IMR-90 (cell line): ENCODE data around the gene ALG11. TPM values are rescaled to one million over a fixed set of nuclear protein-coding genes. Genes with fewer than 3 reads are reported as not detected.

Experiments used
- ATAC-seq: fragments of 200-7000 bp; cut with Tn5 transposase; 2 replicates; pipeline ENCODE4 v1.9.1; 2020; ENCODE audit warnings: low read depth, mild to moderate bottlenecking, moderate library complexity
- Bru-seq: library from RNA; stranded (reverse); fragments of 400-500 nt; gene quantifications from one replicate; lab custom pipeline; 2021; lab: Mats Ljungman, UMichigan
- BruChase-seq, 2 experiments: library from RNA; stranded (reverse); fragments of 400-500 nt; gene quantifications; one replicate each; lab custom pipeline; 2021; lab: Mats Ljungman, UMichigan
- BruUV-seq: library from RNA; stranded (reverse); fragments of 400-500 nt; replicated peaks from 2 replicates; lab custom pipeline; 2021; lab: Mats Ljungman, UMichigan
- CTCF ChIA-PET: fragments of 300-600 bp; formaldehyde crosslinking; extraction: SDS; loops from one replicate; lab custom pipeline; 2021; ENCODE audit warnings: antibody characterized with exemption; lab: Yijun Ruan, JAX
- POLR2A ChIA-PET: fragments of 300-600 bp; sonication (Branson Sonifier 250); formaldehyde crosslinking; loops from one replicate; lab custom pipeline; 2022; ENCODE audit warnings: antibody characterized with exemption; ENCODE audit not compliant: unreplicated experiment; lab: Charles Lee
- DNase-seq: peaks from one replicate; pipeline ENCODE4 v3.0.0; 2013
- H2AFZ ChIP-seq: replicated peaks from 2 replicates; pipeline ENCODE3; 2013; ENCODE audit warnings: low read length, mild to moderate bottlenecking; ENCODE audit not compliant: poor library complexity
- H2AK5ac ChIP-seq: 2 replicates; pipeline ENCODE4 v1.6.1; 2013; ENCODE audit warnings: low read depth, low read length, inconsistent platforms
- H2AK9ac ChIP-seq: replicated peaks from 2 replicates; pipeline ENCODE3; 2013; ENCODE audit warnings: mild to moderate bottlenecking, low read depth, low read length, moderate library complexity; ENCODE audit not compliant: poor library complexity
- H2BK120ac ChIP-seq: 2 replicates; pipeline ENCODE4 v1.6.1; 2013; ENCODE audit warnings: low read depth, low read length, inconsistent platforms
- H2BK15ac ChIP-seq: 3 replicates; pipeline ENCODE4 v1.6.1; 2013; ENCODE audit warnings: low read depth, low read length, inconsistent platforms
- H2BK20ac ChIP-seq: 2 replicates; pipeline ENCODE4 v1.6.1; 2013; ENCODE audit warnings: low read depth, mild to moderate bottlenecking, inconsistent platforms, low read length, moderate library complexity
- H2BK5ac ChIP-seq: 2 replicates; pipeline ENCODE4 v1.6.1; 2013; ENCODE audit warnings: mild to moderate bottlenecking, low read depth, low read length, inconsistent platforms; ENCODE audit not compliant: poor library complexity, severe bottlenecking
- H3K14ac ChIP-seq: replicated peaks from 2 replicates; pipeline ENCODE4 v1.6.1; 2013; ENCODE audit warnings: low read depth, low read length, inconsistent platforms
- H3K18ac ChIP-seq: 2 replicates; pipeline ENCODE4 v1.6.1; 2013; ENCODE audit warnings: low read depth, low read length, control low read depth
- H3K23ac ChIP-seq: 2 replicates; pipeline ENCODE4 v1.6.1; 2013; ENCODE audit warnings: low read depth, low read length, inconsistent platforms
- H3K27ac ChIP-seq: 2 replicates; pipeline ENCODE4 v1.5.1; 2013; ENCODE audit warnings: mild to moderate bottlenecking, control low read depth, low read length; ENCODE audit not compliant: insufficient read depth
- H3K27me3 ChIP-seq: 2 replicates; pipeline ENCODE4 v1.6.1; 2013; ENCODE audit warnings: low read length; ENCODE audit not compliant: control insufficient read depth, insufficient read depth
- H3K36me3 ChIP-seq: 2 replicates; pipeline ENCODE4 v1.6.1; 2013; ENCODE audit warnings: low read length, mixed read lengths; ENCODE audit not compliant: control insufficient read depth, insufficient read depth
- H3K4ac ChIP-seq: 2 replicates; pipeline ENCODE4 v1.6.1; 2013; ENCODE audit warnings: low read depth, low read length, inconsistent platforms
- H3K4me1 ChIP-seq: 2 replicates; pipeline ENCODE4 v1.6.1; 2013; ENCODE audit warnings: low read length, mixed read lengths; ENCODE audit not compliant: control insufficient read depth, insufficient read depth
- H3K4me2 ChIP-seq: 2 replicates; pipeline ENCODE4 v1.6.1; 2013; ENCODE audit warnings: low read depth, mild to moderate bottlenecking, control low read depth, low read length, moderate library complexity
- H3K4me3 ChIP-seq: 2 replicates; pipeline ENCODE4 v1.5.1; 2013; ENCODE audit warnings: low read depth, mild to moderate bottlenecking, control low read depth, low read length, moderate library complexity; ENCODE audit not compliant: insufficient read depth
- H3K56ac ChIP-seq: 2 replicates; pipeline ENCODE4 v1.6.1; 2013; ENCODE audit warnings: low read length, inconsistent platforms; ENCODE audit not compliant: insufficient read depth; ENCODE audit errors: extremely low read depth
- H3K79me1 ChIP-seq, 2 experiments: 2 replicates each; pipeline ENCODE4 v1.6.1; 2013; ENCODE audit warnings: low read length in 2 of 2, inconsistent platforms in 1 of 2, low read depth in 1 of 2
- H3K9ac ChIP-seq: 2 replicates; pipeline ENCODE4 v1.6.1; 2013; ENCODE audit warnings: low read depth, low read length, control low read depth
- H3K9me1 ChIP-seq: 2 replicates; pipeline ENCODE4 v1.6.1; 2013; ENCODE audit warnings: low read length, inconsistent platforms; ENCODE audit not compliant: insufficient read depth
- H3K9me3 ChIP-seq: 2 replicates; pipeline ENCODE4 v1.6.1; 2013; ENCODE audit warnings: low read length; ENCODE audit not compliant: control insufficient read depth, insufficient read depth
- H4K20me1 ChIP-seq: 2 replicates; pipeline ENCODE4 v1.6.1; 2013; ENCODE audit warnings: low read length, inconsistent platforms; ENCODE audit not compliant: insufficient read depth
- H4K5ac ChIP-seq: 2 replicates; pipeline ENCODE4 v1.6.1; 2013; ENCODE audit warnings: mild to moderate bottlenecking, low read depth, low read length, control low read depth
- H4K8ac ChIP-seq, 2 experiments: 2 replicates each; pipeline ENCODE4 v1.6.1; 2013; ENCODE audit warnings: low read depth in 2 of 2, low read length in 2 of 2, control low read depth in 1 of 2, inconsistent platforms in 1 of 2
- H4K91ac ChIP-seq: 2 replicates; pipeline ENCODE4 v1.6.1; 2013; ENCODE audit warnings: low read depth, low read length, inconsistent platforms; ENCODE audit not compliant: insufficient read depth
- BHLHE40 ChIP-seq: fragments of 150-350 bp; IDR thresholded peaks from 2 replicates; pipeline ENCODE4 v1.6.1; 2016; ENCODE audit warnings: mild to moderate bottlenecking, low read depth, low read length
- CTCF ChIP-seq: conservative IDR thresholded peaks from 2 replicates; pipeline ENCODE4 v1.5.1; 2012; ENCODE audit warnings: mild to moderate bottlenecking, low read depth, low read length, improper control_type of control experiment
- FOS ChIP-seq: fragments of 150-350 bp; IDR thresholded peaks from 2 replicates; pipeline ENCODE4 v1.6.1; 2016; ENCODE audit warnings: low read depth, low read length
- MAZ ChIP-seq: IDR thresholded peaks from 2 replicates; pipeline ENCODE4 v1.6.1; 2012; ENCODE audit warnings: low read depth, mild to moderate bottlenecking, low read length, improper control_type of control experiment, moderate library complexity, borderline replicate concordance
- MXI1 ChIP-seq: IDR thresholded peaks from 2 replicates; pipeline ENCODE4 v1.6.1; 2012; ENCODE audit warnings: low read depth, mild to moderate bottlenecking, low read length, moderate library complexity, borderline replicate concordance
- NFE2L2 ChIP-seq: fragments of 150-350 bp; IDR thresholded peaks from 2 replicates; pipeline ENCODE4 v1.6.1; 2016; ENCODE audit warnings: low read depth, mild to moderate bottlenecking, low read length
- POLR2A ChIP-seq: IDR thresholded peaks from 2 replicates; pipeline ENCODE4 v1.6.1; 2012; ENCODE audit warnings: mild to moderate bottlenecking, low read depth, low read length
- RAD21 ChIP-seq: IDR thresholded peaks from 2 replicates; pipeline ENCODE4 v1.6.1; 2012; ENCODE audit warnings: low read length, improper control_type of control experiment
- RFX5 ChIP-seq: IDR thresholded peaks from 2 replicates; pipeline ENCODE4 v1.8.0; 2012; ENCODE audit warnings: low read depth, mild to moderate bottlenecking, low read length, moderate library complexity
- WGBS, 2 experiments: methylation state at CpG; one replicate each; pipeline versions ENCODE4 v1.1.5 to v1.1.7; 2013; ENCODE audit warnings: missing lambda C conversion rate in 2 of 2; ENCODE audit not compliant: insufficient read length in 1 of 2; ENCODE audit errors: extremely low coverage in 2 of 2; 5-methylcytosine and 5-hydroxymethylcytosine counted together
- dilution Hi-C: fragments of 300-500 bp; cut with HindIII; formaldehyde crosslinking; loops from one replicate; pipeline ENCODE4 v1.14.3; 2018; ENCODE audit warnings: low sequenced_read_pairs; ENCODE audit not compliant: unreplicated experiment
- in situ Hi-C: fragments of 300-500 bp; cut with MboI; formaldehyde crosslinking; loops from 3 replicates; pipeline ENCODE4 v1.14.3; 2019; ENCODE audit warnings: low sequenced_read_pairs, inconsistent platforms, mixed read lengths
- intact Hi-C: fragments of 100-400 bp; cut with micrococcal nuclease; formaldehyde crosslinking; loops from 2 replicates; pipeline ENCODE4 v1.10.0; 2022
- long read RNA-seq: library from polyadenylated mRNA; unstranded; transcript quantifications from one replicate; pipeline ENCODE4 v2.0.0, GENCODE V29; 2021; ENCODE audit not compliant: unreplicated experiment
- polyA plus RNA-seq, 3 experiments: library from polyadenylated mRNA; depleted of rRNA; stranded (reverse); fragments of >200 nt; gene quantifications; 2 replicates each; pipeline ENCODE4 v1.2.3, GENCODE V29; 2012; ENCODE audit warnings: low replicate concordance in 1 of 3
- total RNA-seq: library from RNA; depleted of rRNA; stranded (reverse); fragments of >200 nt; gene quantifications from 2 replicates; pipeline ENCODE4 v1.2.3, GENCODE V29; 2012; rRNA removed

ALG11 gene, protein sequence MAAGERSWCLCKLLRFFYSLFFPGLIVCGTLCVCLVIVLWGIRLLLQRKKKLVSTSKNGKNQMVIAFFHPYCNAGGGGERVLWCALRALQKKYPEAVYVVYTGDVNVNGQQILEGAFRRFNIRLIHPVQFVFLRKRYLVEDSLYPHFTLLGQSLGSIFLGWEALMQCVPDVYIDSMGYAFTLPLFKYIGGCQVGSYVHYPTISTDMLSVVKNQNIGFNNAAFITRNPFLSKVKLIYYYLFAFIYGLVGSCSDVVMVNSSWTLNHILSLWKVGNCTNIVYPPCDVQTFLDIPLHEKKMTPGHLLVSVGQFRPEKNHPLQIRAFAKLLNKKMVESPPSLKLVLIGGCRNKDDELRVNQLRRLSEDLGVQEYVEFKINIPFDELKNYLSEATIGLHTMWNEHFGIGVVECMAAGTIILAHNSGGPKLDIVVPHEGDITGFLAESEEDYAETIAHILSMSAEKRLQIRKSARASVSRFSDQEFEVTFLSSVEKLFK
- total RNA-seq = 12.7 and 25.6 TPM in 2 replicates
- 6.5 and 10.0 TPM in 2 replicates for polyA plus RNA-seq (2012; rRNA removed)
- 0.98 and 1.5 TPM in 2 replicates for polyA plus RNA-seq (2012; cell fraction: cytosol; rRNA removed)
- 2.8 and 10.4 TPM in 2 replicates for polyA plus RNA-seq (2012; cell fraction: nucleus; rRNA removed; ENCODE audit: low replicate concordance)
- Bru-seq, nascent RNA = percentile 84 among the genes with signal in this experiment
- BruChase-seq, experiment 1, labeled RNA remaining after a 6-hour chase = percentile 80 among the genes with signal in this experiment
- percentile 89 among the genes with signal in this experiment for BruChase-seq, experiment 2, labeled RNA remaining after a 2-hour chase
- long read RNA-seq, transcript ALG11-202 (4 exons, 2,558 nt) = major isoform, 59 of 77 reads
- long read RNA-seq, partial matches to known transcripts = 4 of 77 reads
- long read RNA-seq, other reads (novel, unspliced or antisense) = 8 of 77 reads

DNA sequence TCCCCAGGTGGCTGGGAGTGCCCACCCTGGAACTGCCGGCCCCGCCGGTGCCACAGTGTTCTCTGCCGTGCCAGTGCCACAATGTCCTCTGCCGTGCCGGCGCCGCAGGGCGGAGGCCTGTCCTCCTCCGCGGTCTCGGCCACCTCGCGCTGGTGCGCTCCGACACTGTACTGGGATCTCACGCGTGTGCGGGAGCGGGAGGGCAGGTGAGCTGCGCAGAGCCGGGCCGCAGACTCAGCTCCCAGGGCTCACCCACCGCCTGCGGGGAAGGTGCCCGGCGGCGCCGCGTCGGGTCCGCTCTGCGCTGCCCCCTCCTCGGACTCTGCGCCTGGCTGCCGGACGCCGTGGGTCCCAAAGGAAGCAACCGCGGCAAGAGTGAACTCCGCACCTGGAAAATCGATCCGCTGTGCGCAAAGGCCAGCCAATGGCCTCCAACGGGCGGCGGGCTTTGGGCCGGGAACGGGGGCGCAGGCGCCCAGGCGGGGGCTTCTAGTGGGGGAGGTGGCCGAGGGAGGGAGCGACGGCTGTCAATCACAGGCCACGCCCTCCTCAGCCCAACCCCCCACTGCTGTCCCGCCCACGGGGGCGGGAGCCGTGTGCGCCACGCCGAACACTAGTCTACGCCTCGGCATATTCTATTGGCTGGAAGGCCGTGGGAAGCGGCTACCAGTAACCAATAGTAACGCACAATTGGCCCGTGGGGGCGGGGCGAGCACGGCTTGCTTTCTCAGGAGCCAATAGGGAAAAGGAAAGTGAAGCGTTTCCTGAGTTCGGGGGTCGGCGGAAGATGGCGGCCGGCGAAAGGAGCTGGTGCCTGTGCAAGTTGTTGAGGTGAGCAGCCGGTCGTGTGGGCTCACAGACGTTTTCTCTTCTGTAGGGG, at the start of gene ALG11:
Gene ALG11 (plus strand): TSS at position 767 of the 880 bp plus-strand sequence. CDS start 21 bp downstream, at position 788.
- H3K14ac ChIP-seq = peak within 1 kb of the TSS; percentile 98
- H4K5ac ChIP-seq = peak within 1 kb of the TSS; percentile 92
- H4K20me1 ChIP-seq = no peaks in the 10 kb centered on the region; the same call in 1 of the 2 replicates
- H2BK15ac ChIP-seq = no peak within 1 kb of the TSS
- H2AK9ac ChIP-seq = peak within 1 kb of the TSS; percentile 92
- ChIA-PET POLR2A (no interaction called here), CTCF (interaction anchor here (0.8 kb wide), 1 partner anchor 439 kb away, joined by 3 read pairs; the partner anchor contains the start of gene VPS36)
- H2AK5ac ChIP-seq = no peak within 1 kb of the TSS
- BruUV-seq = no TSS peak
- dilution Hi-C loops = no loop called here
- peak within 1 kb of the TSS; percentile 40; the same call in 1 of the 2 replicates for H3K56ac ChIP-seq
- no peaks in the 10 kb centered on the region for H3K4me1 ChIP-seq
- no peaks in the 10 kb centered on the region for H3K9me3 ChIP-seq
- peaks cover 4 to 16% of the 10 kb centered on the region in 2 experiments for H3K79me1 ChIP-seq
- 0% methylated on average over 34 of the region's 82 CpGs; no CpG with 5 or more reads in 1 of the 2 experiments for WGBS, 2 experiments
- peak within 1 kb of the TSS; percentile 44 for H2BK5ac ChIP-seq
- TF ChIP-seq MXI1 (peak; percentile 76; the same call in 1 of the 2 replicates), BHLHE40 (peak; percentile 3; the same call in 1 of the 2 replicates), CTCF (no peak), NFE2L2 (no peak), RAD21 (no peak), POLR2A (peak; percentile 86), RFX5 (peak; percentile 45; the same call in 1 of the 2 replicates), MAZ (peak; percentile 93; the same call in 1 of the 2 replicates), FOS (peak; percentile 31; the same call in 1 of the 2 replicates)
- in situ Hi-C loops = loop anchor here (25.0 kb wide), 1 partner anchor 450 kb away; the partner anchor contains the start of genes CKAP2 and VPS36
- peaks cover 10% of the 10 kb centered on the region for H3K27me3 ChIP-seq
- peak within 1 kb of the TSS; percentile 84 for H4K91ac ChIP-seq
- peak within 1 kb of the TSS; percentile 100 for H2AFZ ChIP-seq
- H2BK120ac ChIP-seq = no peak within 1 kb of the TSS
- peak within 1 kb of the TSS; percentile 89 for H3K23ac ChIP-seq
- H3K18ac ChIP-seq = no peak within 1 kb of the TSS; the same call in 1 of the 2 replicates
- H4K8ac ChIP-seq = peak within 1 kb of the TSS; percentile 71 to 98
- peaks cover 2% of the 10 kb centered on the region; the same call in 1 of the 2 replicates for H3K9me1 ChIP-seq
- H3K27ac ChIP-seq = peak within 1 kb of the TSS; percentile 62
- H2BK20ac ChIP-seq = no peak within 1 kb of the TSS
- intact Hi-C loops = loop anchor here (5.0 to 10.0 kb wide), 2 partner anchors 197 to 440 kb away; partner anchors contain the start of gene VPS36
- DNase-seq (peak; percentile 97), ATAC-seq (peak; percentile 99)
- peak within 1 kb of the TSS; percentile 87 for H3K4ac ChIP-seq
- H3K36me3 ChIP-seq = no peaks in the 10 kb centered on the region
- H3K4me2 ChIP-seq = peak within 1 kb of the TSS; percentile 91
- peak within 1 kb of the TSS; percentile 88 for H3K9ac ChIP-seq
- H3K4me3 ChIP-seq = peak within 1 kb of the TSS; percentile 92
